ENCODE measurements around the gene ZC2HC1B.

The ZC2HC1B gene

DNA sequence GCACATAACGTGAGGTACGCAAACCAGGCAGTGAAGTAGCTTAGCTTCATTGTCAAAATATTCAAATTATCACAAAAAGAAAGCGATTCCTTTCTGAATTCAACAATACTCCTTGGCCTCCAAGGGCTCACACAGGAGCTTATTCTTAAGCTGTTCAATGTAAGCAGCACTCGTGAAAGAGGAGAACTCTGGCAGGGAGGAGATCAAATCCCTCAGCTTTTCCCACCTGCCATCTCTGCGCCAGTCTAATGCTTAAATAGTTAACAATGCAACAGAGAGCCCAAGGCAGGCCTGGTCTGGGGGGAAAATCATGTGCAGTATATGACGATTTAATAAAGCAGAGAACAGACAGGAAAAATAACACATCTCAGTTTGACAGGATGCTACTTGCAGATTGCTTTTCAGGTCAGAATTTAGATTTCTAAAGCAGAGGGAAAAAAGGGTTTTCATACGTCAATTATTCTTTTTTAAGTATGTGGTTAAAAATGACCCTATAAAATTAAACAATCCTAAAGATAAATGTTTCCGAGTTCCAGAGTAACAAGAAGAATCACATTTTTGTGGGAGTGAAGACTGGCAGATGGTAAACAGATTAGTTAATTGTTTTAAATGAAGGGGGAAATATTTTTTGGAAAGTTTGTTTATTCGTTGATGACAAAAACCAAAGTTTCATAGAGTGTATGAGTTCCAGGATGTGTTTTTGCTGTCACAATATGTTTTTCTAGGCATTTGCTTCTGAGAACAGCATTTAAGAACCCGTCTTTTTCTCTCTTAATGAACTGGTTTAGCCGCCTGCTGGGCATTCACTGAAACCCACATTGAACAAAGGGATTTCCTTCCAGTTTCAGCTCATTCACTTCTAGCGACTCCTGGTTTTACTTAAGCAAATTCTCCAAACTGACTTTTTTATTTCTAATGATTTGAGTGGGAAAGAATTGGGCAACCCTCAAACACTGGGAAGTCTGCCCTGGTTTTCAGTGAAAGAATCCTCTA lies 97.9 kb downstream of the ZC2HC1B start:
- DNase-seq (ENCODE audit: low read depth in 3 of 3), result no peak

DNA sequence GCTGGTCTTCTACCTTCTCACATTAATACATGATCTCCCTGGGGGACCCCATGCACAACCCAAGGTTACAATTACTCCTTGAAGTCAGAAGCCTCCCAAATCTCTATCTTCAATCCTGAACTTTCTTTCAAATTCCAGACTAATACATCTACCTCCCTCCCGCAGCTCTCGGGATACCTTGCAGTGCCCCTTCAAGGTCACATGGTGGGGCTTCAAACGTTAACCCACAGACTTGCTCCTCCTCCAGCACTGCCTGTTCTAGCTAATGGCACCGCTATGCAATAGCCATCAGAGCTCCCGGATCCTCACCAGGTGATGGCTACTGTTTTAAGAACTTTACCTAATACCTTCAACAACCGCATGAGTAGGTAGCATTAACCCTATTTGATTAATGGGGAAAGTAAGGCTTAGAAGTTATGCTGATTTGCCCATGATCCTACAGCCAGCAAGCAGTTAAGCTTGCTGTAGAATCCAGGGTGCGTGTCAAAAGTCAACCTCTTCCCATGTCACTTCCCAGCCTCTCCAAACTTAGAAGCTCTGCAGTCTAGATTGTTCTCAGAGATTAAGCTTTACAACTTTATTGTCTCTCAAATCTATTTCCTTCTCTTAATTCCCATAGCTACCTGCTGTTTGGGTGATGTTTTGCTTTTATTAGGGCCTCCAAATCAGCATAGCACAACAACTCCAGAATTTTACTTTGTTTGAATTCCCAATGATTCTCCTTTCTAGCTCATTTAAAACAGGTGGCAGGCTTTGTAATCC lies 99.1 kb downstream of the ZC2HC1B start:
- no peak for DNase-seq (ENCODE audit: low read depth in 3 of 3)

DNA sequence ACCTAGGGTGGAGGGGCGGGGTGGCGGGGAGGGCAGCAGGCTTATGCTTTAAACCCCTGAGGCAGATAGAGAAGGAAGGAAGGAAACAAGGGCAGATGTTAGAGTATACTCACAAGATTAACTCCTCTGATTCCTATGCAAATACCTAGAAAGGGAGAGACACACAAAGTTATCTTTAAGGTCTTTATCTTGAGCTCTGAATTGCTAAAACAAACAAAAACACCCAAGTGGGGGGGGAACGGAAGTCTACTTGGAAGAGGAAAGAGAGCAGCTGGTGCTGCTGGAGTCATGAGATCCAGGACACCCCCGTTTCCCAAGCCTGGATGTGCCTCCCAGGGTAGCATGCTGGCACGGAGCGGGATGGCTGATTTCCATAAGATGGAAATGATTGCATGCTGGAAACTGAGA lies 100.4 kb downstream of the ZC2HC1B start:
- no peak for DNase-seq (ENCODE audit: low read depth in 3 of 3)

DNA sequence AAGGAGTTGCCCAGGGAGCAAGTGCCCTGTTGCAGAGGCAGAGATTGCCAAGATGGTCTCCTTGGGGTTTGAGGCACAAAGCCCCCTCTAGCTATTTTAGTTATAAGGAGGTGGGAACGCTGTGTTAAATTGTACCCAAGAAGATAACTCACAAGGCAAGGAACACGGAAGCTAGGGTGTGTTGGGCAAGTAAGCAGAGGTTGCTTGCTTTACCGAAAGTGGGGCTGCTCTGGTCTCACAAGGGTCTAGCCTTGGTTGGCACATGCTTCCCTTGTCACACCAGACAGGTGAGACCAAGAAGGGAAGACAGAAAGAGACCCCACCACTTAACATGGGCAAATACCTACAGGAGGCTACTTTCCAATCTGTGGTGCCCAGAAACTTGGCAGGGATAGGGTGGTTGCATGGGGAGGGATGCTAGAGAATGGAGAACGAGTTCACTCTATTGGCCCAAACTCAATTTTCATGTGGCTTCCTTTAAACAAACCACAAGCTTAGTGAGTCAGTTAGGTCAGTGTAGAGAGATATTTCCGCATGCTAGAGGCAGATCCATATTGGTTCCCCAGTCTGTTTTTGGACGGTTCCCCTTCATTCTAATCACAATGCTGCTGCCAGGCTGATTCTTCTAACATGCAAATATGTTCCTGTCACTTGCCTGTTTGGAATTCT lies 101.4 kb downstream of the ZC2HC1B start:
- DNase-seq (ENCODE audit: low read depth in 3 of 3), result no peak

DNA sequence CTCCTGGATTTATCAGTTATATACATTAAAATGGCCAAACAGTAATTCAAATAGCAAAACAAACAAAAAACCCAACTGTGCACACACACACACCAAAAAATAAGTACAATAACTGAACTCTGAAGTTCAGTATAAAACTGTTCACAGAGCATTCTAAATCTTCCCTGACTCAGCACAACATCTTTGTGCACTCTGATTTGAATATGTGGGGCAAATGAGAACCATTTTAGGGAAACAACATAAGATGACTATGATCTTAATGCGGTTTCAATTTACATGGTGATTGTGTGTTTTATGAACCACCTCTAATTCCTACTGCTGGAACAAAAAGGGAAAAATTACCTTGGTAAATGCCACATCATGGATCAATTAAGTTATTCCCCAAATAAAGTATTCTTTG lies 102.0 kb downstream of the ZC2HC1B start:
- DNase-seq (ENCODE audit: low read depth in 3 of 3), result no peak

DNA sequence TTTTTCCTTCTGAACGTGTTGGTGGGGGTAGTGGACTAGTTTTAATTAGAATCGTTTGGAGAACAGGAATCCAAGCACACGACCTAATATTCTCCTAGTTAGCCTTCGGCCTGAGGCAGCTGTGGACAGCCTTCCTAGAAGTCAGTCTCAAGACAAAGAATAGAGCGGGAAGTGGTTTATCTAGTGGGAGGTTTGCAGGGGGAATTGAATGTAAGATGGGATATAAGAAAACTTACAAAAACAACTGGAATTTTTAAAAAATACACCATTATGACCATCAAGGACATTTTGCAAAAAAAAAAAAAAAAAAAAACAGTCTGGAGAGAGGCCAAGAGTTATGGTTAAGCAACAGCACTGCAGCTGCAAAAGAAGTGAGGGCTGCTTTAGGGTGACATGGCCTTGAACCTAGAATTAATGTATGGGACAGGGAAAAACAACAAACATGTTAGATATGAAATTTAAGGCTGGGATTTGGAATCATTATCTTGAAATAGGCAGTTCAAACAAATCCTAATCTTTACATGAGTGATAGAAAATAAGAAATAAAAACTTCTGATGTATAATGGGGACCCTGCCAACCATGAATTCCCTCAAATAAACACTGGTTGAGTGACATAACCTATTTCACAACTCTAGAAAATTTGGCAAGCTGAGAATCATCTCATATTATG lies 103.6 kb downstream of the ZC2HC1B start:
- no peak for DNase-seq (ENCODE audit: low read depth in 3 of 3)

DNA sequence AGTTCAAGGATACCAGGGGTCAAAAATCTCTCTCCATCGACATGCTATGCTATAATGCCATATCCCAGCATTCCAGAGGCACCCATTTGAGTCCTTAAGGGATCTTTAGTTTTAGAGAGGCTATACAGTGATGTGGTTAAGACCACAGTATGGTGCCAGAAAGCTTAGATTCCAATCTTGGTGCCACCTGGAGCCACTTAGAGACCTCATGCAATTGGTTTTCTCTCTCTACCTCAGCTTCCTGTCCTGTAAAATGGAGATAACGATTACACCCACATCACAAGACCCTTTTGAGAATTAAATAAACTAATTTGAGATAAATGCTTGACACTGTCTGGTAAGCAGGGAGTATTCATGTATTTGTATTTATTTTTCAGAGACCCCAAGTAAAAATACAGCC lies 104.8 kb downstream of the ZC2HC1B start:
- no peak for DNase-seq (ENCODE audit: low read depth in 3 of 3)

DNA sequence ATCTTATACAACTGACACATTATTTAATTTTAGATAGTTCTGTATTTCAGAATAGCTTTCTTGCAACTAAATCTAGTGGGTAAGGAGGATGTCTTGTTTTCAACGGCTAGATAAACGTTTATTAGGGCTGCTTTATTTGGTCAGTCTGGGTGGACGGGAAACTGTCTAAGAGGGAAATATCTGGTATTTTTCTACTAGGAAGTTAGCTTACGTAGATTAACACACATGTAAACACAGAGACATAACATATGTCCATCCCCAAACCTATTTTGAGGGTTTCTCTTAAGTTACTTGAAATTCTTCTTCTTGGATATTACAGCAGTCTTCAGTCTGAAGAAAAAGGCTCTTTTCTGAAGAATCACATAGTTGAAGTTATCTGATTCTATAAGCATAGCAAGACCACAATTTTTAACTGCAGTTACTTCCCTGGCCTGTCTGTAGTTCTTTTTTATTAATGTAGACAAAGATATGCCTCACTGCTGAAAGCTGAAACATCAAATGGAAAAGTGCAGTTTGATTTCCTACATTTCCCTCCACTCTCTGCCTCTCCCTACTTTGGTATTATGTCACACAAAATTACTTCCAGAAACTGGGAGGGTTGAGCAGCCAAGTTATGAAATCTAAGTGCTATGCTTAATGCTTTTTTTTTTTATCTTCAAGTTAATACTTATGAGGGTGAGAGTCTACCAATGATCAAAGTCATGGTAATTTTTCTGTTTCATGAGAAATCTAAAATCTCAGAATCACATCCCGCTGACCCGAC lies 106.4 kb downstream of the ZC2HC1B start:
- no peak for DNase-seq (ENCODE audit: low read depth in 3 of 3)

DNA sequence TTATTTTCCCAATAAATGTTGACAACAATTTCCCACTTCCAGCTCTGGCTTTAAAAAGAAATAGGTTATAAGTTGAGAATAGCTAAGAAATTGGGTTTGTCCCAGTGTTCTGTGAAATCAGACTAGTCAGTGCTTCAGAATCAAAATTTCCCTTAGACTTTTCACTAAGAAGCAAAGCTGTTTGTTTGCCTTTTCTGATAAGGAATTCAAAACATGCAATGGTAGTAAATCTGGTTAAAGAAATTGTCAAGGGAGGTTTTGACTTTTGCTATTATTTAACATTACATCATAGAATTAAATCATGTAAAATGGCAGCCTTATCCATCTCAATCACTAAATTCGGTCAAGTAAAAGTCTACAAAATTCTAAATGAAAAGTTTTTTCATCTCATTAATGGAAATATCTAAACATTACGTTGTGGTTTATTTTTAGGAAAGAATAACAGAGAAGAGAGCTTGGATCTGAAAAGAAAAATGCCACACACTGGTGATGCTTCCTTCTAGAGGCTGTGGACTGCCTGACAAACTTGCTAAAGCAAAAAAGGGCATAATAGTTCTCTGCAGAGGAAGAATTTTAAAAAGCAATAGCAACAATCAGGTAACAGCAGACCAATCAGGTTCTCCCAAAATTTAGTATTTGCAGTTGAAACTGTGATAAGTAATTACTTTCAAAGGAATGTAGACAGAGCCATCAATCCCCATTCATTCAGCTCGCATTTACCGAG lies 107.4 kb downstream of the ZC2HC1B start:
- DNase-seq (ENCODE audit: low read depth in 3 of 3), result no peak

DNA sequence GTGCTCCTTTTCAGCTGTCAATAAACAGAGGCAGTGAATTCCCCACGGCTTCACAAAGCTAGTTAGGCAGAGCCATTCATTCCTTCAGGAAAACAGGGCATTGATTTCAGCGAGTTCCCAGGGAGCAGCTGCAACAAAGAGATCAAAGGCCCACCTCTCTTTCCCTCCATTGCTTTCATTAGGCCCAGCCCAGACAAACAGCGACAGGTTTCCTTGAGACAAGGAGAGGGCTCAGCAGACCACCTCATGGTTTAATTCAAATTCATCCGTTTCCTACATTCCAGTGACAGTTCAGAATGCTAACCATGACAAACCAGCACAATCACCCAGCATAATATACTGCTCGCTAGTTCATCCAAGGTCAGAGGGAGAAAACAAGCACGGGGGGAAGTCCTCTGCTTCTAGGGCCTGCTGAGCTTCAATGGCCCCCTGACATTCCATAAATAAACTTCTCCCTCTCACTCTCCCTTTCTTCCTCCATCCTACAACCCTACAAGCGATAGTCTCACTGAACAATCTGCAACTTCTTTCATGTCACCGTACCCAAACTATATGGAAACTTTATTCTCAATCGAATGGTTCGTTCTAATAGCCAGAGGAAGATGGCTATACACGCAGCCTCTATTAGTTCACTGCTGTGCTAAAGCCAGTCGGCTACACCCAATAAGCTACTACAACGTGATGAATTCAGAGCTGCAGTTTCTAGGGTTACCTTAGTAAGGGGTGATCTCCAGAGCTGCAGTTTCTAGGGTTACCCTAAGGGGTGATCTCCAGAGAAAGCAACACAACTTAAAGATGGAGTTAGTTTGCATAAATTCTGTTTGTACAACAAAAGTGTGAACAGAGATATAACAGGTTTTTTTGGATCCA lies 109.1 kb downstream of the ZC2HC1B start:
- DNase-seq (ENCODE audit: low read depth in 3 of 3), result no peak

DNA sequence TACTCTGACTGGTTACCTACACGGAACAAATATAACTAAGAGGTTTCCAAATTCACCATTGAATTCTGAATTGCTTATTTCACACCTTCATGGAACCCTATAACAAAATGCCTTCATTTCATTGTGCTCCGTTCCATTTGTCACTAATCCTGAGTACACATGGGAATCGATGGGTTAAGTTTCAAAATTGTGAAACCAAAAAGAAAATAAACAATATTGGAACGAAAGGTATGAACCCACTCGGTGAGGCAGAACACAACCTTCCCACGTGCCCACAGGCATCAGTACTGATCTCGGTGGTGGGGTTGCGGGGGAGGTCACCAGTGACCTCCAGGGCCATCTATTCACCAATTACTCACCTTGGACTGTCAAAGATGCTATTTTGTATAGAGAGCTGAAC lies 109.8 kb downstream of the ZC2HC1B start:
- DNase-seq (ENCODE audit: low read depth in 3 of 3), result no peak

DNA sequence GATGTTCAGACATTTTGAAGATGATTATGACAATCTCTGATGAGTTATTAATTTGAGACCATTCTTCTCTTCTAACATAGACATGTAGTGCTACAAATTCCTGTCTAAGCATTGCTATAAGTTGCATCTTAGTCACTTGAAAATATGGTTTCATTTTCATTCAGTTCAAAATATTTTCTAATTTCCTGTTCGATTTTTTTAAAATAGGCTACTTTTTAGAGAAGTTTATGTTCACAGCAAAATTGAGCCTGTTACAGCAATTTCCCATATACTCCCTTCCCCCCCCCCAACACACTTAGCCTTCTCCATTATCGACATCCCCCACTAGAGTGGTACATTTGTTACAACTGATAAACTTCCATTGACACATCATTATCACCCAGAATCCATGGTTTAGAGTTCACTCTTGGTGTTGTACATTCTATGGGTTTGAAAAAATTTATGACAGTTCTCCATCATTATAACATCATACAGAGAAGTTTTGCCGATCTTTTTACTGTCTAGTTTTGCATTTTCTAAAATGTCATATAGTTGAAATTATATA lies 112.6 kb downstream of the ZC2HC1B start:
- DNase-seq (ENCODE audit: low read depth in 3 of 3), result no peak

DNA sequence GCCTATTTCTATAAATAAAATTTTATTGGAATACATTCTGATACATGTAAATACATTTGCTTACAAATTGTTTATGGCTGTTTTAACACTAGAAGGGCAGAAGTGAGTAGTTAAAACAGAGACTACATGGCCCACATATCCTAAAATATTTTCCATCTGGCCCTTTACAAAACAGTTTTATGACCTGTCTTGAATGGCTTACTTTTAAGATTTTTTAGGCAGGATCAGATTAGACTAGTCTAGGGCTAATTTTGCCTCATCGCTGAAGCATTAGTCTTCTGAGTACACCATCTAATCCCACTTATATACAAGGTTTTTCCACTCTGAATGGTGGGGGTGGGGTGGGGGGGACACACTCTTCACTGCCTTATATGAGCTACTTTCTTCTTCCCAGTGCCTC lies 116.6 kb downstream of the ZC2HC1B start:
- no peak for DNase-seq (ENCODE audit: low read depth in 3 of 3)

DNA sequence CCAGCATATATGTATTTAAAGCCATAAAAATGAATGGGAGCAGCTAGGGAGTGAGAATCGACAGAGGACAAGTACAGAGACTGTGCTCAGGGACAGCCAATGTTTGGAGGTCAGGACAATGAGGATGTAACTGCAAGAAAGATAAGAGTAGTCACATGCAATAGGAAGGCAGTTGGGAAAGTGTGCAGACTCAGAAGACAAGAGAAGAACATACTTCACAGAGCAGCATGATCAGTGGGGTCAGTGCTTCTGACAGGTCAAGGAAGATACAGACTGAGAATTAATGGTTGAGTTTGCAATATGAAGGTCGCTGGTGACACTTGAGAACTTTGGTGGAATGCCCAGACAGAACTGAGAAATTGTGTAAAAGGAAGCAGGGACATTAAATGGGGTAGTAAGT lies 118.7 kb downstream of the ZC2HC1B start:
- DNase-seq (ENCODE audit: low read depth in 3 of 3), result no peak

DNA sequence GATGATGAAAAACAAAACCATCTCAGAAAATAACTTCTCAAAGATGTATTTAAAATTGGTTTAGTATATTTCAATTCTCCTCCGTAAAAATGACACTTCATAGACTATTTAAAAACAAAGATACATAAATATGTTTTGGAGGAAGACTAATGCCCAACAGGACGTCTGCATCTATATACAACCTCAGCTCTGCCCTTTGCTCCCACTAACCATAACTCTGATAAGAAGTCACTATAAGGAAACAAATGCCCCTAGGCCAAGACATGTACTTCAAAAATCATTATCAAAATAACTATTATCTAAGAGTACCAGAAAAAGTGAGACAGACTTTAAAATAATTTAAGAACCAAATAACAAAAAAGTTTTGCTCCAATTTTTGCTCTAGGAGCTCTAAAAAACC lies 120.4 kb downstream of the ZC2HC1B start:
- no peak for DNase-seq (ENCODE audit: low read depth in 3 of 3)

DNA sequence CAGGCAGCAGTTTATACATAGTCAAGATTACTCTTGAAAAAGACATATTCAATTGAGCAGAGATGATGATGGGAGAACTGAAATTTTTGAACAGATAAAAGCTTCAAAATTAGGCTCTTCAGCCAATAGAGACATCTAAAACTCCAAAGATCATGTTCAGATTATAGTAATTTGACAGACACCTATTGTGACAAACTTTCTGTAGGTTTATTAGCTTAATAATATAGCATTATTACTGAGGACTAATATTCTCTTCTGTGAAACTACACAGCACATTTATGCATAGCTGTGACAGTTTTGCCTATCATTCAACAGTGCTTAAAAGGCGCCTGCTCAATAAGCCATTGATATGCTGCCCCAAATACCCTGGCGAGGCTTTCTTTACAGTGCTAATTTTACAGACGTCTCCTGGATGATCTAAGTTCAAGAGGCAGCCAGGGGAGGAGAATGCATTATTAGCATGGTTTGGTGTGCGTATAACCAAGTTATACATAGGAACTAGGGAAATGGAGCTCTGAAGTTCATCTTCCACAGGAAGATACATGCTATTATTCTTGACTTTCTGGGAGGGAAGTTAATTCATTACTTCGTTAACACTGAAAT lies 122.3 kb downstream of the ZC2HC1B start:
- no peak for DNase-seq (ENCODE audit: low read depth in 3 of 3)
